Endothelial cell of umbilical vein (primary cell): ENCODE results near the gene STN1. TPM values are rescaled to one million over a fixed set of nuclear protein-coding genes. Genes with fewer than 3 reads are reported as not detected.

ENCODE experiments used
- BruUV-seq: library from RNA; stranded (reverse); fragments of 400-500 nt; replicated peaks from 2 replicates; lab custom pipeline; 2021; lab: Mats Ljungman, UMichigan
- CTCF ChIA-PET: fragments of 300-600, 350-600 bp; sonication (Branson Sonifier 250); formaldehyde crosslinking; loops from one replicate; lab custom pipeline; 2021; ENCODE audit warnings: antibody characterized with exemption, inconsistent platforms; lab: Charles Lee
- POLR2A ChIA-PET: fragments of 300-600, 350-600 bp; sonication (Branson Sonifier 250); formaldehyde crosslinking; loops from one replicate; lab custom pipeline; 2021; ENCODE audit warnings: antibody characterized with exemption, inconsistent platforms; lab: Charles Lee
- DNase-seq: peaks from one replicate; pipeline ENCODE4 v3.0.0-alpha.2; 2011; ENCODE audit warnings: low read depth, low spot score
- FAIRE-seq: peaks from 2 replicates; lab custom pipeline; 2011; peaks lifted over from hg19 to GRCh38; lab: Jason Lieb, UNC
- H2AFZ ChIP-seq: 2 replicates; pipeline ENCODE4 v1.6.0; 2012; ENCODE audit warnings: low read depth, low read length, control low read depth, inconsistent platforms
- H3K27ac ChIP-seq: 2 replicates; pipeline ENCODE4 v1.5.1; 2011; ENCODE audit warnings: low read depth, mild to moderate bottlenecking, control low read depth, low read length, moderate library complexity; ENCODE audit not compliant: insufficient read depth
- H3K27me3 ChIP-seq, 2 experiments: 2 replicates each; pipeline versions ENCODE4 v1.6.0 to v1.6.1; 2011; ENCODE audit warnings: low read length in 2 of 2, mixed read lengths in 1 of 2; ENCODE audit not compliant: control insufficient read depth in 2 of 2, insufficient read depth in 2 of 2
- H3K36me3 ChIP-seq, 2 experiments: 2 replicates in 1 of 2; 3 replicates in 1 of 2; pipeline ENCODE4 v1.5.1; 2011; ENCODE audit warnings: low read length in 2 of 2, mild to moderate bottlenecking in 1 of 2, moderate library complexity in 1 of 2; ENCODE audit not compliant: control insufficient read depth in 2 of 2, insufficient read depth in 2 of 2; ENCODE audit errors: extremely low read depth in 1 of 2
- H3K4me1 ChIP-seq: 3 replicates; pipeline ENCODE4 v1.5.1; 2011; ENCODE audit warnings: mild to moderate bottlenecking, low read length; ENCODE audit not compliant: control insufficient read depth, insufficient read depth; ENCODE audit errors: extremely low read depth
- H3K4me2 ChIP-seq: 2 replicates; pipeline ENCODE4 v1.6.1; 2011; ENCODE audit warnings: low read length, control low read depth, mixed read lengths; ENCODE audit not compliant: insufficient read depth
- H3K4me3 ChIP-seq, 3 experiments: fragments of 200-600 bp in 1 of 3; sonication (generic), shearing (Covaris generic) in 1 of 3; replicated peaks in 1 of 3; 2 replicates each; pipeline ENCODE4 v1.5.1; 2011 to 2016; ENCODE audit warnings: control low read depth in 3 of 3, low read length in 3 of 3, mild to moderate bottlenecking in 2 of 3, inconsistent platforms in 1 of 3, low read depth in 1 of 3, moderate library complexity in 1 of 3; ENCODE audit not compliant: insufficient read depth in 1 of 3
- H3K79me2 ChIP-seq: 2 replicates; pipeline ENCODE4 v1.6.0; 2012; ENCODE audit warnings: low read length, inconsistent platforms; ENCODE audit not compliant: control insufficient read depth, insufficient read depth
- H3K9ac ChIP-seq: replicated peaks from 2 replicates; pipeline ENCODE3; 2011; ENCODE audit warnings: low read length, control low read depth; ENCODE audit not compliant: insufficient read depth; ENCODE audit errors: extremely low read depth
- H3K9me1 ChIP-seq: replicated peaks from 3 replicates; pipeline ENCODE4 v1.6.0; 2011; ENCODE audit warnings: mild to moderate bottlenecking, low read length; ENCODE audit not compliant: control insufficient read depth, insufficient read depth; ENCODE audit errors: extremely low read depth
- H3K9me3 ChIP-seq: replicated peaks from 2 replicates; pipeline ENCODE4 v1.5.1; 2012; ENCODE audit warnings: low read length, inconsistent platforms; ENCODE audit not compliant: control insufficient read depth, insufficient read depth
- H4K20me1 ChIP-seq: replicated peaks from 2 replicates; pipeline ENCODE3; 2011; ENCODE audit warnings: mild to moderate bottlenecking, low read length; ENCODE audit not compliant: control insufficient read depth, insufficient read depth; ENCODE audit errors: extremely low read depth
- EZH2 ChIP-seq: IDR thresholded peaks from 2 replicates; pipeline ENCODE4 v1.6.1; 2012; ENCODE audit warnings: borderline replicate concordance, low read depth, mild to moderate bottlenecking, moderate library complexity, low read length, inconsistent platforms; ENCODE audit not compliant: severe bottlenecking
- FOS ChIP-seq: IDR thresholded peaks from 2 replicates; pipeline ENCODE4 v1.6.1; 2011; ENCODE audit warnings: mild to moderate bottlenecking, low read length, moderate library complexity, borderline replicate concordance; ENCODE audit not compliant: insufficient read depth
- GATA2 ChIP-seq: IDR thresholded peaks from 2 replicates; pipeline ENCODE4 v1.7.0; 2011; ENCODE audit warnings: low read depth, mild to moderate bottlenecking, moderate library complexity, mixed read lengths, low read length; ENCODE audit not compliant: insufficient read length, insufficient read depth
- JUN ChIP-seq: IDR thresholded peaks from 2 replicates; pipeline ENCODE4 v1.6.1; 2011; ENCODE audit warnings: borderline replicate concordance, low read depth; ENCODE audit not compliant: insufficient read length, insufficient read depth
- MAX ChIP-seq: IDR thresholded peaks from 2 replicates; pipeline ENCODE4 v1.6.1; 2011; ENCODE audit not compliant: insufficient read depth, insufficient read length
- MYC ChIP-seq: IDR thresholded peaks from one replicate; pipeline ENCODE4 v1.6.1; 2011; ENCODE audit warnings: mild to moderate bottlenecking, low read depth, low read length
- POLR2A ChIP-seq: IDR thresholded peaks from 2 replicates; pipeline ENCODE4 v1.6.1; 2012; ENCODE audit warnings: low read depth, mild to moderate bottlenecking, control low read depth, low read length
- POLR2AphosphoS5 ChIP-seq: IDR thresholded peaks from 2 replicates; pipeline ENCODE4 v1.6.1; 2012; ENCODE audit warnings: low read depth, mild to moderate bottlenecking, control low read depth, low read length, moderate library complexity; ENCODE audit not compliant: insufficient read depth
- dilution Hi-C: fragments of 300-500 bp; cut with MboI; formaldehyde crosslinking; loops from one replicate; pipeline ENCODE4 v1.15.0; 2019; ENCODE audit warnings: low sequenced_read_pairs; ENCODE audit not compliant: extremely low pct_ligation_motif_present
- intact Hi-C: fragments of 100-400 bp; cut with micrococcal nuclease; formaldehyde crosslinking; loops from one replicate; pipeline ENCODE4 v1.10.0; 2022
- polyA plus RNA-seq, 4 experiments: library from polyadenylated mRNA; depleted of rRNA in 3 of 4; stranded (reverse) in 3 of 4; unstranded in 1 of 4; fragments of >200 nt; gene quantifications; 2 replicates each; pipeline versions ENCODE4 v1.2.1 to v1.2.3, GENCODE V29; 2011 to 2012; ENCODE audit warnings: missing spikeins in 1 of 4
- total RNA-seq: library from RNA; stranded (reverse); gene quantifications from 2 replicates; pipeline ENCODE4 v1.2.3, GENCODE V29; 2021
- TF ChIP-seq, protein P1 (sequence below), 2 donors: IDR thresholded peaks; 1 replicate in 1 of 2; 2 replicates in 1 of 2; pipeline ENCODE4 v1.5.1; 2011; ENCODE audit warnings: low read length in 2 of 2, mild to moderate bottlenecking in 2 of 2, moderate library complexity in 2 of 2, control low read depth in 1 of 2, inconsistent platforms in 1 of 2, low read depth in 1 of 2; ENCODE audit not compliant: insufficient read depth in 1 of 2; ENCODE audit errors: extremely low read depth in 1 of 2

Gene STN1
- total and polyA plus RNA-seq, 2 donors (not counting 3 experiments of a cell fraction or from before 2014, with no cell fraction given): 10.8 to 15.3 TPM

DNA sequence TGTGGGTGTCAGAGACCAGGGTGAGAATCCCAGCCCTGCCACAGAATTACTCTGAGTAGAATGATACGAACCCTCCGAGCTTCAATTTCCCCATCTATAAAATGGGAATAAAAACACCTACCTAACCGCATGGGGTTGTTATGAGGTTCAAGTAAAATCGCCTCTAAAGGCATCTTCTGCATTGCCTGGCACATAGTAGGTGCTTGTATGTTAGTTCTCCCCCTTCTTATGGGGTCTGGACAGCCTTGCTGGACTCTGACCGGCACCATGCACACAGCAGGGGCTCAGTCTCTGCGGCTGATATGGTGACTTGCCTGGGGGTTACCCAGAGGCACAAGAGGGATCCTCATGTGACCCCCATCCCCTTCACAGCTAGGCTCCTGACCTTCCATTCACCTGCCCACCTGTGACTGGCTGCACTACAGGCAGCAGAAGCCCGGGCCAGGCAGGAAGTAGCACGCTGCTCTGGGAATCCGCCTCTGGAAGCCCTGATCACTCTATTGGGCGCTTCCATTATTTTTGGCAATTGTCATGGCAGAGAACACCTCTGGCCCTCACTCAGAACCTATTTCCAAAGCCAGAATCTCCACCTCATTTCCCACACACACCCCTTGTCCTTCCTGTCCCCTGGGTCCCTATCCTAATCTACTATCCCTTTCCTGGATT is 68.6 kb downstream of the STN1 start:
- FAIRE-seq (no peak), DNase-seq (no peak)
- H3K79me2 ChIP-seq: peaks cover 10% of the 10 kb centered on the region
- no peaks in the 10 kb centered on the region for H3K27me3 ChIP-seq
- H3K27ac ChIP-seq: peak overlapping the region; percentile 63
- H3K4me3 ChIP-seq: no peak overlapping the region
- intact Hi-C loops (no loop called here), dilution Hi-C loops (no loop called here)
- POLR2A ChIA-PET: no interaction called here
- no TSS peak for BruUV-seq
- TF ChIP-seq POLR2AphosphoS5: no peak
- TF ChIP-seq MYC: no peak
- no peak for TF ChIP-seq FOS
- TF ChIP-seq JUN: no peak
- no peak for TF ChIP-seq GATA2
- no peak for TF ChIP-seq POLR2A
- TF ChIP-seq, protein P1, sequence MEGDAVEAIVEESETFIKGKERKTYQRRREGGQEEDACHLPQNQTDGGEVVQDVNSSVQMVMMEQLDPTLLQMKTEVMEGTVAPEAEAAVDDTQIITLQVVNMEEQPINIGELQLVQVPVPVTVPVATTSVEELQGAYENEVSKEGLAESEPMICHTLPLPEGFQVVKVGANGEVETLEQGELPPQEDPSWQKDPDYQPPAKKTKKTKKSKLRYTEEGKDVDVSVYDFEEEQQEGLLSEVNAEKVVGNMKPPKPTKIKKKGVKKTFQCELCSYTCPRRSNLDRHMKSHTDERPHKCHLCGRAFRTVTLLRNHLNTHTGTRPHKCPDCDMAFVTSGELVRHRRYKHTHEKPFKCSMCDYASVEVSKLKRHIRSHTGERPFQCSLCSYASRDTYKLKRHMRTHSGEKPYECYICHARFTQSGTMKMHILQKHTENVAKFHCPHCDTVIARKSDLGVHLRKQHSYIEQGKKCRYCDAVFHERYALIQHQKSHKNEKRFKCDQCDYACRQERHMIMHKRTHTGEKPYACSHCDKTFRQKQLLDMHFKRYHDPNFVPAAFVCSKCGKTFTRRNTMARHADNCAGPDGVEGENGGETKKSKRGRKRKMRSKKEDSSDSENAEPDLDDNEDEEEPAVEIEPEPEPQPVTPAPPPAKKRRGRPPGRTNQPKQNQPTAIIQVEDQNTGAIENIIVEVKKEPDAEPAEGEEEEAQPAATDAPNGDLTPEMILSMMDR (IDR thresholded peaks at IDR 0.05; ENCODE audit: extremely low read depth in 1 of 2, insufficient read depth in 1 of 2, low read depth in 1 of 2, low read length in 2 of 2): no peak
- TF ChIP-seq MAX: no peak
- no peak for TF ChIP-seq EZH2
- H3K9me3 ChIP-seq: no peaks in the 10 kb centered on the region
- H3K9me1 ChIP-seq: no peaks in the 10 kb centered on the region
- no peaks in the 10 kb centered on the region for H4K20me1 ChIP-seq
- no peaks in the 10 kb centered on the region for H3K36me3 ChIP-seq
- H2AFZ ChIP-seq: no peak overlapping the region
- CTCF ChIA-PET: interaction anchor here (1.0 to 3.9 kb wide), 11 partner anchors 11 to 137 kb away, joined by 3 to 26 read pairs (median 5); no protein-coding TSS in a partner anchor
- no peak overlapping the region for H3K9ac ChIP-seq
- peak overlapping the region; percentile 73 for H3K4me2 ChIP-seq
- peaks cover 46% of the 10 kb centered on the region for H3K4me1 ChIP-seq
